PC-3 (cell line): Measurements from ENCODE around the gene SLC1A5. TPM values are rescaled to one million over a fixed set of nuclear protein-coding genes. Genes with fewer than 3 reads are reported as not detected.

Experiments
- ATAC-seq: fragments of 200-7000 bp; cut with Tn5 transposase; 2 replicates; pipeline ENCODE4 v1.9.1; 2020; ENCODE audit warnings: mild to moderate bottlenecking, moderate library complexity
- Bru-seq: library from RNA; stranded (reverse); fragments of 400-500 nt; gene quantifications from one replicate; lab custom pipeline; 2021; lab: Mats Ljungman, UMichigan
- BruChase-seq, 2 experiments: library from RNA; stranded (reverse); fragments of 400-500 nt; gene quantifications; one replicate each; lab custom pipeline; 2021; lab: Mats Ljungman, UMichigan
- BruUV-seq: library from RNA; stranded (reverse); fragments of 400-500 nt; replicated peaks from 2 replicates; lab custom pipeline; 2021; lab: Mats Ljungman, UMichigan
- CTCF ChIA-PET: fragments of 300-600 bp; sonication (Branson Sonifier 250); formaldehyde crosslinking; loops from one replicate; lab custom pipeline; 2022; ENCODE audit warnings: antibody characterized with exemption; lab: Charles Lee
- POLR2A ChIA-PET: fragments of 300-600 bp; sonication (Branson Sonifier 250); formaldehyde crosslinking; loops from one replicate; lab custom pipeline; 2022; ENCODE audit warnings: antibody characterized with exemption; ENCODE audit not compliant: unreplicated experiment; lab: Charles Lee
- DNase-seq: peaks from one replicate; pipeline ENCODE4 v3.0.0-alpha.2; 2015
- H2AFZ ChIP-seq: fragments of 300-600 bp; sonication (generic); 2 replicates; pipeline ENCODE4 v1.6.0; 2016; ENCODE audit warnings: antibody characterized with exemption, low read length
- H3F3A ChIP-seq: fragments of 300-600 bp; sonication (generic); one replicate; pipeline ENCODE4 v1.6.0; 2017; ENCODE audit warnings: antibody characterized with exemption, low read length, control low read depth, mild to moderate bottlenecking; ENCODE audit not compliant: unreplicated experiment
- H3K27ac ChIP-seq: fragments of 300-600 bp; sonication (generic); 2 replicates; pipeline ENCODE4 v1.5.1; 2016; ENCODE audit warnings: mild to moderate bottlenecking, low read length
- H3K27me3 ChIP-seq: fragments of 300-600 bp; sonication (generic); 2 replicates; pipeline ENCODE4 v1.6.1; 2016; ENCODE audit warnings: low read length, mixed read lengths
- H3K36me3 ChIP-seq: fragments of 300-600 bp; sonication (generic); 2 replicates; pipeline ENCODE4 v1.6.1; 2016; ENCODE audit warnings: low read depth, mixed run types, low read length, mixed read lengths
- H3K4me1 ChIP-seq: fragments of 300-600 bp; sonication (generic); 2 replicates; pipeline ENCODE4 v1.5.1; 2016; ENCODE audit warnings: low read length; ENCODE audit not compliant: insufficient read depth
- H3K4me2 ChIP-seq: fragments of 300-600 bp; sonication (generic); 2 replicates; pipeline ENCODE4 v1.6.0; 2016; ENCODE audit warnings: low read length
- H3K4me3 ChIP-seq: fragments of 300-600 bp; sonication (generic); 2 replicates; pipeline ENCODE4 v1.5.1; 2016; ENCODE audit warnings: mild to moderate bottlenecking, low read length, mixed read lengths
- H3K79me2 ChIP-seq: fragments of 300-600 bp; sonication (generic); 2 replicates; pipeline ENCODE4 v1.6.1; 2017; ENCODE audit warnings: low read length, mixed read lengths
- H3K9ac ChIP-seq: fragments of 300-600 bp; sonication (generic); 2 replicates; pipeline ENCODE4 v1.6.0; 2016; ENCODE audit warnings: mild to moderate bottlenecking, low read length
- H3K9me2 ChIP-seq: fragments of 300-600 bp; sonication (generic); replicated peaks from 2 replicates; pipeline ENCODE4 v1.6.1; 2016; ENCODE audit warnings: mixed run types, low read length, mixed read lengths
- H3K9me3 ChIP-seq: fragments of 300-600 bp; sonication (generic); 2 replicates; pipeline ENCODE4 v1.6.1; 2016; ENCODE audit warnings: low read length, mixed read lengths
- H4K20me1 ChIP-seq: fragments of 300-600 bp; sonication (generic); 2 replicates; pipeline ENCODE4 v1.6.1; 2016; ENCODE audit warnings: low read length, mixed read lengths
- EZH2 ChIP-seq: fragments of 300-600 bp; sonication (generic); IDR thresholded peaks from one replicate; pipeline ENCODE4 v1.6.1; 2017; ENCODE audit warnings: antibody characterized with exemption, mild to moderate bottlenecking, low read length; ENCODE audit not compliant: unreplicated experiment
- EZH2phosphoT487 ChIP-seq: fragments of 300-600 bp; sonication (generic); IDR thresholded peaks from 2 replicates; pipeline ENCODE4 v1.6.1; 2018; ENCODE audit warnings: mild to moderate bottlenecking, antibody characterized with exemption, low read length, borderline replicate concordance
- intact Hi-C: fragments of 100-400 bp; cut with micrococcal nuclease; formaldehyde crosslinking; loops from 2 replicates; pipeline ENCODE4 v1.9.0; 2023
- long read RNA-seq: library from polyadenylated mRNA; unstranded; transcript quantifications from one replicate; pipeline ENCODE4 v2.0.0, GENCODE V29; 2021; ENCODE audit not compliant: unreplicated experiment
- total RNA-seq: library from RNA; depleted of rRNA; stranded (reverse); fragments of >200 nt; gene quantifications from 2 replicates; pipeline ENCODE4 v1.2.3, GENCODE V29; 2014; rRNA removed
- TF ChIP-seq, protein P1 (sequence below): fragments of 300-600 bp; sonication (generic); conservative IDR thresholded peaks from 2 replicates; pipeline ENCODE4 v1.5.1; 2017; ENCODE audit warnings: antibody characterized with exemption, low read depth, mild to moderate bottlenecking, low read length

Gene SLC1A5
- 97.4 and 117 TPM in 2 replicates for total RNA-seq
- Bru-seq, nascent RNA = percentile 80 among the genes with signal in this experiment
- percentile 95 among the genes with signal in this experiment for BruChase-seq, experiment 1, labeled RNA remaining after a 6-hour chase
- percentile 94 among the genes with signal in this experiment for BruChase-seq, experiment 2, labeled RNA remaining after a 2-hour chase
- long read RNA-seq, transcript SLC1A5-205 (7 exons, 2,031 nt) = minor isoform, 40 of 517 reads
- long read RNA-seq, transcript SLC1A5-203 (8 exons, 2,882 nt) = major isoform, 329 of 517 reads
- long read RNA-seq, partial matches to known transcripts = 35 of 517 reads
- long read RNA-seq, other reads (novel, unspliced or antisense) = 111 of 517 reads

DNA sequence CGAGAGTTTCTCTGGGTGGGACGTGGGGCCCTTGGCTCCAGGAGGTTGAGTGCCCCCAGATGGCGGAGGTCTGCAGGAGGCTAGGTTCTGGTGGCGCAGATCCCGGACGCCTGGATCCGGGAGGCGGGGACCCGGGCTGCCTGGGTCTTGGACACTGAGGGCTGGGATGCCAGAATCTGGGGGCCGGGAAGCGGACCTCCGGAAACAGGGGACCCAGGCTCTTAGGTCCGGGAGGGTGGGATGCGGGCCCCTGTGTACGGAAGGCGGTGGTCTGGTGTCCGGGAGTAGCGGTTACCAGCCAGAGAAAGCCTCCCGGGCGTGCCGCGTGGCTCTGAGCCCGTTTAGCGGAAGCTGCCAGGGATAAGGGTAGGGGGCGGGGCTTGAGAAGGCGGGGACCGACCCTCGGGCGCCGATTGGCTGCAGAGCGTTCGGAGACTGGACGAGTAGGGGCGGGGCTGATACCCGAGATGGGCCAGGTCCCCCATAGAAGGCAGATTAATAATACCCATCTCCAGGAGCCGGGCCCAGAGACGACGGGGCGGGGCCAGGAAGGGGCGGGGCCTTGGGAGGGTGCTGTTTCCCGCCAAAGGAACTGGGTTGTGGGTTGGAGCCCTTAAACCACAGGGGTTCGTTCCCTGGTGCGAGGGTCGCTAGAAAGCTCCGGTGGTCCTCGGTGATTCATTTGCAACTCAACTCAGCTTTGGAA, at the start of gene SLC1A5:
Gene SLC1A5, minus strand, starts transcription at position 333 of the 706 bp plus-strand sequence. CDS start 629 bp downstream, outside the sequence.
- no TSS peak for BruUV-seq

DNA sequence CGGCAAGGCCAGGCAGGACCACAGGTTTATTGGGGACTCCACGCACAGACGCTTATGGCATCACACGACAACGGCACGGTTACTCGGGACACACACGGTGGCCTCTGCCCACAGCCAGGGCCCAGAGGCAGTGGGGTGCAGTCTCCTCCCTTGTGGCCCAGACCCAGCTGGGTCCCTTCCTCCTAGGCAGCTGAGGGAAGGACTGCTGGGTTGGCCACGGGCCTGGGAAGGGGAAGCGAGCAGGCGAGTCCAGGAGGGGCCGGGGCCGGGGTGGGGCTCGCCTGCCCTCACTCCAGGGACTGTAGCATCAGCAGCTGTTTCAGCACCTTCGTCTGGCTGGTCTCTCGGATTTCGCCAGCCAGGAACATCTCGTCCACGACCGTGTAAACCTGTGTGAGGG, 49.8 kb upstream of the SLC1A5 start:
- peaks cover 13% of the 10 kb centered on the region; the same call in 1 of the 2 replicates for H3K36me3 ChIP-seq
- no peaks in the 10 kb centered on the region for H3K4me1 ChIP-seq
- CTCF ChIA-PET = no interaction called here
- ATAC-seq (no peak), DNase-seq (no peak)
- H3K27ac ChIP-seq = no peak overlapping the region
- TF ChIP-seq, protein P1, sequence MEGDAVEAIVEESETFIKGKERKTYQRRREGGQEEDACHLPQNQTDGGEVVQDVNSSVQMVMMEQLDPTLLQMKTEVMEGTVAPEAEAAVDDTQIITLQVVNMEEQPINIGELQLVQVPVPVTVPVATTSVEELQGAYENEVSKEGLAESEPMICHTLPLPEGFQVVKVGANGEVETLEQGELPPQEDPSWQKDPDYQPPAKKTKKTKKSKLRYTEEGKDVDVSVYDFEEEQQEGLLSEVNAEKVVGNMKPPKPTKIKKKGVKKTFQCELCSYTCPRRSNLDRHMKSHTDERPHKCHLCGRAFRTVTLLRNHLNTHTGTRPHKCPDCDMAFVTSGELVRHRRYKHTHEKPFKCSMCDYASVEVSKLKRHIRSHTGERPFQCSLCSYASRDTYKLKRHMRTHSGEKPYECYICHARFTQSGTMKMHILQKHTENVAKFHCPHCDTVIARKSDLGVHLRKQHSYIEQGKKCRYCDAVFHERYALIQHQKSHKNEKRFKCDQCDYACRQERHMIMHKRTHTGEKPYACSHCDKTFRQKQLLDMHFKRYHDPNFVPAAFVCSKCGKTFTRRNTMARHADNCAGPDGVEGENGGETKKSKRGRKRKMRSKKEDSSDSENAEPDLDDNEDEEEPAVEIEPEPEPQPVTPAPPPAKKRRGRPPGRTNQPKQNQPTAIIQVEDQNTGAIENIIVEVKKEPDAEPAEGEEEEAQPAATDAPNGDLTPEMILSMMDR = no peak
- TF ChIP-seq EZH2 (no peak), EZH2phosphoT487 (no peak)
- H3K79me2 ChIP-seq = no peaks in the 10 kb centered on the region
- H3K9ac ChIP-seq = no peak overlapping the region
- no peaks in the 10 kb centered on the region for H4K20me1 ChIP-seq
- BruUV-seq = TSS peak; percentile 58
- intact Hi-C loops = no loop called here
- no peak overlapping the region for H2AFZ ChIP-seq
- H3K9me3 ChIP-seq = no peaks in the 10 kb centered on the region
- no peak overlapping the region for H3K4me2 ChIP-seq
- H3K4me3 ChIP-seq = no peak overlapping the region
- H3K27me3 ChIP-seq = no peaks in the 10 kb centered on the region
- H3F3A ChIP-seq = no peaks in the 10 kb centered on the region
- H3K9me2 ChIP-seq = no peaks in the 10 kb centered on the region
- POLR2A ChIA-PET = no interaction called here

More for the DNA sequence above, at the start of gene SLC1A5:
- Histone ChIP-seq H3K27ac (peak within 1 kb of the TSS; percentile 86), H3K4me1 (peaks cover 35% of the 10 kb centered on the region), H3F3A (no peaks in the 10 kb centered on the region), H3K27me3 (no peaks in the 10 kb centered on the region), H3K4me3 (peak within 1 kb of the TSS; percentile 91), H3K9ac (peak within 1 kb of the TSS; percentile 93), H3K9me2 (no peaks in the 10 kb centered on the region), H3K4me2 (peak within 1 kb of the TSS; percentile 98), H3K79me2 (peaks cover 49% of the 10 kb centered on the region), H2AFZ (no peak within 1 kb of the TSS), H3K9me3 (no peaks in the 10 kb centered on the region), H3K36me3 (no peaks in the 10 kb centered on the region), H4K20me1 (peaks cover 11% of the 10 kb centered on the region)
- ChIA-PET POLR2A (no interaction called here), CTCF (no interaction called here)
- TF ChIP-seq, protein P1 = no peak
- TF ChIP-seq EZH2phosphoT487 (no peak), EZH2 (no peak)
- intact Hi-C loops = loop anchor here (5.0 kb wide), 1 partner anchor 39 kb away; no protein-coding TSS in a partner anchor
- DNase-seq (peak; percentile 93), ATAC-seq (peak; percentile 59)
